HepG2 (cell line): ENCODE data around the gene CSTPP1. TPM values are rescaled to one million over a fixed set of nuclear protein-coding genes. Genes with fewer than 3 reads are reported as not detected.
A peak's percentile ranks its signal among the peaks of the same experiment; 100 is the strongest.

Source experiments
- HNRNPLL ChIP-seq: fragments of 200-400 bp; formaldehyde crosslinking; IDR thresholded peaks from 2 replicates; pipeline ENCODE4 v1.6.1; 2017; ENCODE audit warnings: mild to moderate bottlenecking, low read depth, low read length; ENCODE audit not compliant: poor library complexity, severe bottlenecking
- MAFK ChIP-seq, 2 experiments: IDR thresholded peaks in 1 of 2; conservative IDR thresholded peaks in 1 of 2; 2 replicates each; pipeline ENCODE4 v1.6.1; 2011; ENCODE audit warnings: improper control_type of control experiment in 2 of 2, low read length in 2 of 2
- MZF1 ChIP-seq: sonication (generic); formaldehyde crosslinking; IDR thresholded peaks from 2 replicates; pipeline ENCODE4 v1.8.1; 2023; ENCODE audit warnings: mild to moderate bottlenecking, missing genetic modification reagents, borderline replicate concordance
- PAX8 ChIP-seq: sonication (generic); formaldehyde crosslinking; IDR thresholded peaks from 2 replicates; pipeline ENCODE4 v1.8.0; 2022; ENCODE audit warnings: mild to moderate bottlenecking, missing genetic modification reagents, borderline replicate concordance
- SMAD3 ChIP-seq: sonication (generic); formaldehyde crosslinking; IDR thresholded peaks from 2 replicates; pipeline ENCODE4 v1.4.0; 2020; ENCODE audit warnings: missing genetic modification reagents
- SMARCC2 ChIP-seq: fragments of 450-650 bp; IDR thresholded peaks from 2 replicates; pipeline ENCODE4 v1.6.1; 2017; ENCODE audit warnings: antibody characterized with exemption, mild to moderate bottlenecking
- XBP1 ChIP-seq: sonication (generic); formaldehyde crosslinking; IDR thresholded peaks from 2 replicates; pipeline ENCODE4 v1.5.0; 2020; ENCODE audit warnings: missing genetic modification reagents
- ZBTB1 ChIP-seq: sonication (generic); formaldehyde crosslinking; IDR thresholded peaks from 2 replicates; pipeline ENCODE4 v1.4.0; 2020; ENCODE audit warnings: missing genetic modification reagents, borderline replicate concordance
- ZBTB20 ChIP-seq: sonication (generic); formaldehyde crosslinking; IDR thresholded peaks from 2 replicates; pipeline ENCODE4 v1.8.1; 2023; ENCODE audit warnings: missing genetic modification reagents, low read depth, mild to moderate bottlenecking, borderline replicate concordance
- ZBTB8A ChIP-seq: sonication (generic); formaldehyde crosslinking; IDR thresholded peaks from 2 replicates; pipeline ENCODE4 v1.4.0; 2020; ENCODE audit warnings: mild to moderate bottlenecking, low read depth, missing genetic modification reagents, borderline replicate concordance
- ZFP1 ChIP-seq: IDR thresholded peaks from 2 replicates; pipeline ENCODE4 v1.6.1; 2016
- ZFP82 ChIP-seq: sonication (generic); formaldehyde crosslinking; IDR thresholded peaks from 2 replicates; pipeline ENCODE4 v1.5.1; 2020; ENCODE audit warnings: mild to moderate bottlenecking, missing genetic modification reagents, borderline replicate concordance
- ZMAT3 ChIP-seq: sonication (generic); formaldehyde crosslinking; conservative IDR thresholded peaks from 2 replicates; pipeline ENCODE4 v1.7.0; 2021; ENCODE audit warnings: missing genetic modification reagents
- ZNF138 ChIP-seq: sonication (generic); formaldehyde crosslinking; IDR thresholded peaks from 2 replicates; pipeline ENCODE4 v1.5.0; 2020; ENCODE audit warnings: mild to moderate bottlenecking, low read depth, missing genetic modification reagents
- ZNF253 ChIP-seq: sonication (generic); formaldehyde crosslinking; IDR thresholded peaks from 2 replicates; pipeline ENCODE4 v1.8.0; 2022; ENCODE audit warnings: mild to moderate bottlenecking, missing genetic modification reagents, borderline replicate concordance
- ZNF746 ChIP-seq: sonication (generic); formaldehyde crosslinking; IDR thresholded peaks from 2 replicates; pipeline ENCODE4 v1.8.0; 2022; ENCODE audit warnings: mild to moderate bottlenecking, missing genetic modification reagents
- ZNF766 ChIP-seq: sonication (generic); formaldehyde crosslinking; IDR thresholded peaks from 2 replicates; pipeline ENCODE4 v1.5.0; 2020; ENCODE audit warnings: missing genetic modification reagents, borderline replicate concordance
- polyA plus RNA-seq, 8 experiments: library from polyadenylated mRNA; depleted of rRNA in 3 of 8; stranded (reverse) in 7 of 8; unstranded in 1 of 8; fragments of >200 nt; fragmentation: Illumina TruSeq in 4 of 8; extraction: Trizol in 4 of 8; gene quantifications; 2 replicates each; pipeline versions ENCODE4 v1.2.1 to v1.2.3, GENCODE V29; 2011 to 2016; ENCODE audit warnings: low read depth in 4 of 8, missing spikeins in 1 of 8, mixed read lengths in 1 of 8; ENCODE audit not compliant: insufficient read depth in 1 of 8
- total RNA-seq, 5 experiments: library from RNA; depleted of rRNA; stranded (reverse); fragments of >200 nt; fragmentation: Illumina TruSeq; extraction: Trizol; gene quantifications; 2 replicates each; pipeline ENCODE4 v1.2.3, GENCODE V29; 2016; ENCODE audit warnings: low read depth in 1 of 5
- TF ChIP-seq, protein P1 (sequence below): sonication (generic); formaldehyde crosslinking; IDR thresholded peaks from 2 replicates; pipeline ENCODE4 v1.8.1; 2022; ENCODE audit warnings: low read depth, mild to moderate bottlenecking, missing genetic modification reagents
- TF ChIP-seq, protein P2 (sequence below): IDR thresholded peaks from 2 replicates; pipeline ENCODE4 v1.6.1; 2018; ENCODE audit warnings: missing genetic modification reagents
- TF ChIP-seq, protein P3 (sequence below): sonication (generic); formaldehyde crosslinking; IDR thresholded peaks from 2 replicates; pipeline ENCODE4 v1.5.0; 2020; ENCODE audit warnings: mild to moderate bottlenecking, missing genetic modification reagents
- TF ChIP-seq, protein P4 (sequence below): IDR thresholded peaks from 2 replicates; pipeline ENCODE4 v1.6.1; 2016; ENCODE audit warnings: missing genetic modification reagents, missing compliant biosample characterization
- TF ChIP-seq, protein P5 (sequence below): sonication (generic); formaldehyde crosslinking; IDR thresholded peaks from 2 replicates; pipeline ENCODE4 v1.4.0; 2020; ENCODE audit warnings: missing genetic modification reagents

The CSTPP1 gene
- total and polyA plus RNA-seq, 2 of the 13 experiments (the other 11 are each of a cell fraction or from before 2014, with no cell fraction given) = 12.3 to 14.6 TPM

DNA sequence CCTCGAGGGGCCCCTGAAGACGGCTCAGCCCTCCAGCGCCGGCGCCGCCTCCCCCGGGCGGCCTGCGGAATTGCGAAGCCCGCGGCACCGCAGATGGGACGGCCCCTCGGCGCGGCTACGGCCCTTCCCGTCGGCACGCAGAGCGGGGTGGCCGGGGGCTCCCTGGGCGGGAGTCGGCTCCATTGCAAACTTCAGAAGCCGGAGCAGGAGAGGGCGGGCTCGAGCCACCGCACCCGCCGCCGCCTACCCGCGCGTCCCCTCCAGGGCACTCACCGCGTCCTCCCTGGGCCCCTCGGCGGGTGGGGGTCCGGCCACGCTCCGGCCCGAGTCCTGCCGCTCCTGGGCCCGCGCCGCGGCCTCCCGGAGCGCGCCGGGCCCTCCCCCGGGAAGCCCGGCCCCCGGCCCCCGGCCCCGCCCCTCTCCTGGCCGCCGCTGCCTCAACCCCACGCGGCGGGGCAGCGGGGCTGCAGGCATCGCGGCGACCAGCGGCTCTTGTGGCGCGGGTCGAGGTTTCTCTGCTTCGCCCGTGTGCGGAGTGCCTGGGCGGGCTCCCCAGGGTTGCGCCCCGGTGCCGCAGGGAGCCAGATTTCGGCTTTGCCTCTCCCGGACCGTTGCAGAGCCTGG is 249.6 kb downstream of the CSTPP1 start, which contains the start of gene PACSIN3 (continued):
- TF ChIP-seq, protein P1, sequence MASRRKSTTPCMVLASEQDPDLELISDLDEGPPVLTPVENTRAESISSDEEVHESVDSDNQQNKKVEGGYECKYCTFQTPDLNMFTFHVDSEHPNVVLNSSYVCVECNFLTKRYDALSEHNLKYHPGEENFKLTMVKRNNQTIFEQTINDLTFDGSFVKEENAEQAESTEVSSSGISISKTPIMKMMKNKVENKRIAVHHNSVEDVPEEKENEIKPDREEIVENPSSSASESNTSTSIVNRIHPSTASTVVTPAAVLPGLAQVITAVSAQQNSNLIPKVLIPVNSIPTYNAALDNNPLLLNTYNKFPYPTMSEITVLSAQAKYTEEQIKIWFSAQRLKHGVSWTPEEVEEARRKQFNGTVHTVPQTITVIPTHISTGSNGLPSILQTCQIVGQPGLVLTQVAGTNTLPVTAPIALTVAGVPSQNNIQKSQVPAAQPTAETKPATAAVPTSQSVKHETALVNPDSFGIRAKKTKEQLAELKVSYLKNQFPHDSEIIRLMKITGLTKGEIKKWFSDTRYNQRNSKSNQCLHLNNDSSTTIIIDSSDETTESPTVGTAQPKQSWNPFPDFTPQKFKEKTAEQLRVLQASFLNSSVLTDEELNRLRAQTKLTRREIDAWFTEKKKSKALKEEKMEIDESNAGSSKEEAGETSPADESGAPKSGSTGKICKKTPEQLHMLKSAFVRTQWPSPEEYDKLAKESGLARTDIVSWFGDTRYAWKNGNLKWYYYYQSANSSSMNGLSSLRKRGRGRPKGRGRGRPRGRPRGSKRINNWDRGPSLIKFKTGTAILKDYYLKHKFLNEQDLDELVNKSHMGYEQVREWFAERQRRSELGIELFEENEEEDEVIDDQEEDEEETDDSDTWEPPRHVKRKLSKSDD (CRISPR knock-in tag) = no peak
- TF ChIP-seq ZFP82 (CRISPR knock-in tag) (peak; percentile 14; the same call in 1 of the 2 replicates), ZBTB8A (CRISPR knock-in tag) (no peak), PAX8 (CRISPR knock-in tag) (no peak; the same call in 1 of the 2 replicates), SMAD3 (CRISPR knock-in tag) (peak; percentile 26; the same call in 1 of the 2 replicates), MAFK (conservative IDR thresholded peaks at IDR 0.05 in 1 of 2, IDR thresholded peaks at IDR 0.05 in 1 of 2; ENCODE audit: low read length in 2 of 2) (no peak), ZBTB20 (peak; percentile 34; the same call in 1 of the 2 replicates), ZNF138 (CRISPR knock-in tag) (0 out of 2 replicates have a peak, but pooled peaks have one; percentile 28), ZNF253 (CRISPR knock-in tag) (no peak), ZNF766 (CRISPR knock-in tag) (peak; percentile 76; the same call in 1 of the 2 replicates), SMARCC2 (no peak), ZMAT3 (CRISPR knock-in tag) (no peak), HNRNPLL (peak; percentile 63), ZNF746 (CRISPR knock-in tag) (no peak), MZF1 (CRISPR knock-in tag) (no peak), ZBTB1 (0 out of 2 replicates have a peak, but pooled peaks have one; percentile 4), XBP1 (no peak), ZFP1 (no peak)
- TF ChIP-seq, protein P2, sequence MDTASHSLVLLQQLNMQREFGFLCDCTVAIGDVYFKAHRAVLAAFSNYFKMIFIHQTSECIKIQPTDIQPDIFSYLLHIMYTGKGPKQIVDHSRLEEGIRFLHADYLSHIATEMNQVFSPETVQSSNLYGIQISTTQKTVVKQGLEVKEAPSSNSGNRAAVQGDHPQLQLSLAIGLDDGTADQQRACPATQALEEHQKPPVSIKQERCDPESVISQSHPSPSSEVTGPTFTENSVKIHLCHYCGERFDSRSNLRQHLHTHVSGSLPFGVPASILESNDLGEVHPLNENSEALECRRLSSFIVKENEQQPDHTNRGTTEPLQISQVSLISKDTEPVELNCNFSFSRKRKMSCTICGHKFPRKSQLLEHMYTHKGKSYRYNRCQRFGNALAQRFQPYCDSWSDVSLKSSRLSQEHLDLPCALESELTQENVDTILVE (CRISPR knock-in tag) = no peak
- TF ChIP-seq, protein P3, sequence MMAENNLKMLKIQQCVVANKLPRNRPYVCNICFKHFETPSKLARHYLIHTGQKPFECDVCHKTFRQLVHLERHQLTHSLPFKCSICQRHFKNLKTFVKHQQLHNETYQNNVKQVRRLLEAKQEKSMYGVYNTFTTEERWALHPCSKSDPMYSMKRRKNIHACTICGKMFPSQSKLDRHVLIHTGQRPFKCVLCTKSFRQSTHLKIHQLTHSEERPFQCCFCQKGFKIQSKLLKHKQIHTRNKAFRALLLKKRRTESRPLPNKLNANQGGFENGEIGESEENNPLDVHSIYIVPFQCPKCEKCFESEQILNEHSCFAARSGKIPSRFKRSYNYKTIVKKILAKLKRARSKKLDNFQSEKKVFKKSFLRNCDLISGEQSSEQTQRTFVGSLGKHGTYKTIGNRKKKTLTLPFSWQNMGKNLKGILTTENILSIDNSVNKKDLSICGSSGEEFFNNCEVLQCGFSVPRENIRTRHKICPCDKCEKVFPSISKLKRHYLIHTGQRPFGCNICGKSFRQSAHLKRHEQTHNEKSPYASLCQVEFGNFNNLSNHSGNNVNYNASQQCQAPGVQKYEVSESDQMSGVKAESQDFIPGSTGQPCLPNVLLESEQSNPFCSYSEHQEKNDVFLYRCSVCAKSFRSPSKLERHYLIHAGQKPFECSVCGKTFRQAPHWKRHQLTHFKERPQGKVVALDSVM (CRISPR knock-in tag) = 0 out of 2 replicates have a peak, but pooled peaks have one; percentile 3
- TF ChIP-seq, protein P4, sequence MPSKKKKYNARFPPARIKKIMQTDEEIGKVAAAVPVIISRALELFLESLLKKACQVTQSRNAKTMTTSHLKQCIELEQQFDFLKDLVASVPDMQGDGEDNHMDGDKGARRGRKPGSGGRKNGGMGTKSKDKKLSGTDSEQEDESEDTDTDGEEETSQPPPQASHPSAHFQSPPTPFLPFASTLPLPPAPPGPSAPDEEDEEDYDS = no peak
- TF ChIP-seq, protein P5, sequence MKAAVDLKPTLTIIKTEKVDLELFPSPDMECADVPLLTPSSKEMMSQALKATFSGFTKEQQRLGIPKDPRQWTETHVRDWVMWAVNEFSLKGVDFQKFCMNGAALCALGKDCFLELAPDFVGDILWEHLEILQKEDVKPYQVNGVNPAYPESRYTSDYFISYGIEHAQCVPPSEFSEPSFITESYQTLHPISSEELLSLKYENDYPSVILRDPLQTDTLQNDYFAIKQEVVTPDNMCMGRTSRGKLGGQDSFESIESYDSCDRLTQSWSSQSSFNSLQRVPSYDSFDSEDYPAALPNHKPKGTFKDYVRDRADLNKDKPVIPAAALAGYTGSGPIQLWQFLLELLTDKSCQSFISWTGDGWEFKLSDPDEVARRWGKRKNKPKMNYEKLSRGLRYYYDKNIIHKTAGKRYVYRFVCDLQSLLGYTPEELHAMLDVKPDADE (CRISPR knock-in tag) = no peak
